SU-DHL-6 (cell line): ENCODE data around the gene HDAC5.

ENCODE experiments used
- EZH2phosphoT487 ChIP-seq: fragments of 200-600 bp; sonication (generic), shearing (Covaris generic); conservative IDR thresholded peaks from 2 replicates; pipeline ENCODE4 v1.6.1; 2018; ENCODE audit warnings: mild to moderate bottlenecking, antibody characterized with exemption, low read length, moderate library complexity, mixed read lengths
- TF ChIP-seq, protein P1 (sequence below): fragments of 200-600 bp; sonication (generic); IDR thresholded peaks from one replicate; pipeline ENCODE4 v1.5.1; 2017; ENCODE audit warnings: antibody characterized with exemption, mild to moderate bottlenecking, low read length, moderate library complexity; ENCODE audit not compliant: insufficient read depth, poor library complexity, severe bottlenecking

GRCh38 chr17:44097110-44097958 is 26.1 kb downstream of the HDAC5 start:
- TF ChIP-seq, protein P1, sequence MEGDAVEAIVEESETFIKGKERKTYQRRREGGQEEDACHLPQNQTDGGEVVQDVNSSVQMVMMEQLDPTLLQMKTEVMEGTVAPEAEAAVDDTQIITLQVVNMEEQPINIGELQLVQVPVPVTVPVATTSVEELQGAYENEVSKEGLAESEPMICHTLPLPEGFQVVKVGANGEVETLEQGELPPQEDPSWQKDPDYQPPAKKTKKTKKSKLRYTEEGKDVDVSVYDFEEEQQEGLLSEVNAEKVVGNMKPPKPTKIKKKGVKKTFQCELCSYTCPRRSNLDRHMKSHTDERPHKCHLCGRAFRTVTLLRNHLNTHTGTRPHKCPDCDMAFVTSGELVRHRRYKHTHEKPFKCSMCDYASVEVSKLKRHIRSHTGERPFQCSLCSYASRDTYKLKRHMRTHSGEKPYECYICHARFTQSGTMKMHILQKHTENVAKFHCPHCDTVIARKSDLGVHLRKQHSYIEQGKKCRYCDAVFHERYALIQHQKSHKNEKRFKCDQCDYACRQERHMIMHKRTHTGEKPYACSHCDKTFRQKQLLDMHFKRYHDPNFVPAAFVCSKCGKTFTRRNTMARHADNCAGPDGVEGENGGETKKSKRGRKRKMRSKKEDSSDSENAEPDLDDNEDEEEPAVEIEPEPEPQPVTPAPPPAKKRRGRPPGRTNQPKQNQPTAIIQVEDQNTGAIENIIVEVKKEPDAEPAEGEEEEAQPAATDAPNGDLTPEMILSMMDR: no peak
- no peak for TF ChIP-seq EZH2phosphoT487
